Metanephros (tissue), 1 donor: ENCODE data around the gene IRAK1BP1. TPM values are rescaled to one million over a fixed set of nuclear protein-coding genes. Genes with fewer than 3 reads are reported as not detected.

Source experiments
- total RNA-seq: library from RNA; depleted of rRNA; stranded (reverse); fragments of >200 nt; gene quantifications from one replicate; pipeline ENCODE4 v1.2.3, GENCODE V29; 2014

IRAK1BP1 gene, protein sequence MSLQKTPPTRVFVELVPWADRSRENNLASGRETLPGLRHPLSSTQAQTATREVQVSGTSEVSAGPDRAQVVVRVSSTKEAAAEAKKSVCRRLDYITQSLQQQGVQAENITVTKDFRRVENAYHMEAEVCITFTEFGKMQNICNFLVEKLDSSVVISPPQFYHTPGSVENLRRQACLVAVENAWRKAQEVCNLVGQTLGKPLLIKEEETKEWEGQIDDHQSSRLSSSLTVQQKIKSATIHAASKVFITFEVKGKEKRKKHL
- 11.6 TPM for total RNA-seq

DNA sequence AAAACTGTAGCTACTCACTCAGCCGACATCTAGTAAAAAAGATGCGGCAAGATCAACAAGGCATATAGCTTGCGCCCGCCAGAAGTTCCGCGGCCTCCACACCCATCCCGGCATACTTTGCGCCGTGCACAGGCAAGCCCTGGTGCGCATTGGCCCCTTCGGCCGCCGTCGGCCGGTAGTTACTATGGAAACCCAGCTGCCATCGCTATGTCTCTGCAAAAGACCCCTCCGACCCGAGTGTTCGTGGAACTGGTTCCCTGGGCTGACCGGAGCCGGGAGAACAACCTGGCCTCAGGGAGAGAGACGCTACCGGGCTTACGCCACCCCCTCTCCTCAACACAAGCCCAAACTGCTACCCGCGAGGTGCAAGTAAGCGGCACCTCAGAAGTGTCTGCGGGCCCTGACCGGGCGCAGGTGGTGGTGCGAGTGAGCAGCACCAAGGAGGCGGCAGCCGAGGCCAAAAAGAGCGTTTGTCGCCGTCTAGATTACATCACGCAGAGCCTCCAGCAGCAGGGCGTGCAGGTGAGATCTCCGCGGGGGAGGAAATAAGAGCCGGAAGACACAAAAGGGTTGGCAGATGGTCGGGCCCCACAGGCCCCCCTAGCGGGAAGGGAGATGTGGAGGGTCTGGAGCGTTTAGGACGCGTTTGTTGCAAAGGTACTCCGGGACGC, at the start of gene IRAK1BP1:
TSS of gene IRAK1BP1 (plus strand) at position 182 of the 671 bp plus-strand sequence. CDS start at position 208, 26 bp downstream.

Other genes starting within 250 kb of the IRAK1BP1 start
- 46.0 TPM for gene PHIP, start 210.7 kb downstream of the IRAK1BP1 start, total RNA-seq